Measurements from ENCODE around the gene TMPRSS3.

TMPRSS3 gene

DNA sequence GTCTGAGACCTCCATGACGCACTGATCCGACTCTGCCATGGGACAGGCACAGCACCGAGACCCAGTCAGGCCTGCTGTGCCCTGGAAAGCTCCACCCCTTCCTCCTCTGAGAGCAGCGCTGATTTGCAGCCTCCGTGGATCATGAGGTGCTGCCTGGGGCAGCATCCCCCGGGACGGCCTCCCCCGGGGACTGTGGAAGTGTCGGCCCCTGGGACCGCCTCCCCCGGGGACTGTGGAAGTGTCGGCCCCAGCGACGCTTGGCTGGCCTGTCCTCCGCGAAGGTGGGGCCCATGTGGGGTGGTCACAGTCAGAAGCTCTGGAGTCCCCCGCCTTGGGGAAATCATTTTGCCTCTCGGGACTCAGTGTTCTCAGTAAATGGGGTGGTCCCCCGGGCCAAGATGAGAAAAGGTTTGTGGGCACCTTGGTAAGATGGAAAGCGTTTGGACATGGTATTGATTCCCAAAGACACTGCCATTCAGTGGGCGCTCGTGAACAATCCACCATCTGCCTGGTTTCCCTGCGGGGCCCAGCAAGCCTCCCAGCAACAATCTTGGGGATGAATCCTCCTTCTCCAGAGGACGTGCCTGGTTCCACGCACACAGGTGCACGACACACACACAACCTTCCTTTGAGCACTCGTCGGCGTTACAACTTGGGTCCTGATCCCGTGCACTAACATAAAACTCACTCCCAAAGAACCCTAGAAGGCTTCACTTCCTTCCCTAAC lies 48.1 kb downstream of the TMPRSS3 start:
- no peak for DNase-seq

DNA sequence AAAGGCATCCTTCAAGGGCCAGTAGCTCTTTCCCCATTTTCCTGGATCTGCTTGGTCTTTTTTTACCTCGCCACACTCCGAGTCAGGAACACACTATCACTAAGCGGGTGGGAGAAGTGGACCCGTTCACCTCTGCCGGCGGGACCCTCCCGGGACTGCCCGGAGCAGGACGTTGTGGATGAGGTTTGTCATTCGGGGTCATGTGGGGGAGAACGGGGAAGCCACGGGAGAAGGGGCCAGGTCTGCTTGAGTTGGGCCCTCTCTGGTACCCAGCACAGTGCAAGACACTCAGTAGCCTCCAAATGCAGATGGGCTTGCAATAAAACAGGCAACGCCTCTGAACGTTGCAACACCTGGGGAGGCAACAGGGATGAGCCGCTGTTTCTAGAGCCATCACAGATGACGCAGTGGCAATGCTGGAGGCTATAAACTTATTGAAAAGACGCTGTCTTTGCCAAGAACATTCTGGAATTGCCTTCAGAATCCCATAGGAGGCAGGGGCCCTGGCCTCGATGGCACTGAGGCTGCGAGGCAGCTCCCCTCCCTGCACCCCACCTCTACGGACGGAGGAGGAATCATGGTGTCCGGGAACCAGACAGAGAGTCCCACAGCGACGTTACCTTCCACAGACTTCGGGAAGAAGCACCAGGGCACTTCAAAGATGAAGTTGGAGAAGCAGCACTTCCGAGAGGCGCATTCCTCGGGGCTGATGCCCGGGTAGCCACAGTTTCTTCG lies 48.8 kb downstream of the TMPRSS3 start:
- DNase-seq, result no peak

DNA sequence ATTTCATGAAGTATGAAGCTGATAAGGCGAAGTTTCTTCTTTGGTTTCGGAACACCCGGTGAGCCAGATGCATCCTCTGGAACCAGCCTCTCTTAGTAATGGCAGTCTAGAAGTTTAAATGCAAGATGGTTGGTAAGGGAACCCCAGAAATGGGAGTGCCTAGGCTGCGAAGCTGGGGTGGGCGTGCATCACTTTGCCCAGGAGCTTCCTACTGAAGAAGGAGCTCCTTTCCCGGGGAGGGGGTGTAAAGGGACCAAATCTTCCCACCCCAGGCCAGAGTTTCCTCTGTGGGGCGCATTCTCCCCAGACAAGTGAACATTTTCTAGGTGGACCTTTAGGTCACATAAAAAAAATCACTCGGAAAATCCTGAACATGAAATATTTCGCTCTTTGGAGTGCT lies 49.4 kb downstream of the TMPRSS3 start:
- no peak for DNase-seq

DNA sequence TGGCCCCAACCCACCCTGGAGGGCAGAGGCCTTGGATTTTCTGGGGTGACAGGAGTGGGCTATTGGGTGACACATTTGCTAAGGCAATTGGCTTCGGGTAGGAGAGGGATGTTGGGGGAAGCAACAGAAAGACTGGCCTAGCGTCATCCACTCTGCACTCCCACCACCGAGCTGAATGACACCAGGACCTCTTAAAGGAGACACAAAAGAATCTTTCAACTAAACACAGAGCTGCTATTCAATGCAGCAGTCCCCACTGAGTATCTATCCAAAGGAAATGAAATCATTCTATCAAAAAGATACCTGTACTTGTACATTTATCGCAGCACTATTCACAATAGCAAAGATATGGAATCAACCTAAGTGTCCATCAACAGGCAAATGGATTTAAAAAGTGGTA lies 51.2 kb downstream of the TMPRSS3 start:
- DNase-seq, result no peak

DNA sequence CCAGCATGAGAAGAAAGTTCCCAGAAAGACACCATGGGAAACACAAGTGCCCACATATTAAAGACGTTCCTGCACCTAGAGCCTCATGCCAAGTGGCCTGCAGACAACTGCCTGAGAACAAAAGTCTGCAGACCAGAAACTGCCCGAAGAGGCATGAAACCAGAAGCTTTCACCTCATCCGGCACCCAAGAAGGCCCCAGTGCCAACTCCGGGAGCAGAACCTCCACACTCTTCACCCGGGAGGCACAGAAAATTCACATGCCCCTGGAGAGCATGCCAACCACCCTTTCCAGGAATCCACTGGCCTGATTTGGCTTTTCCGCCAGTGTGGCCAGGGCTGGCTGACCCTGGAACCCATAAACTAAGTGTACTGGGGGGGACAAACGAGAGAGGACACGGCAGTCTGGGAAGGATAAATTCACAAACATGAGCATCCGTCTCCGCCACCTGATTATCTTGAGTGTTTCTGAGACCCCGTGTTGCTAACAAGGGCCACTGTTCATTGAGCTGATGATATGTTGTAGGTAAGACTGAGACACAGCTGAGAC lies 51.8 kb downstream of the TMPRSS3 start:
- no peak for DNase-seq

DNA sequence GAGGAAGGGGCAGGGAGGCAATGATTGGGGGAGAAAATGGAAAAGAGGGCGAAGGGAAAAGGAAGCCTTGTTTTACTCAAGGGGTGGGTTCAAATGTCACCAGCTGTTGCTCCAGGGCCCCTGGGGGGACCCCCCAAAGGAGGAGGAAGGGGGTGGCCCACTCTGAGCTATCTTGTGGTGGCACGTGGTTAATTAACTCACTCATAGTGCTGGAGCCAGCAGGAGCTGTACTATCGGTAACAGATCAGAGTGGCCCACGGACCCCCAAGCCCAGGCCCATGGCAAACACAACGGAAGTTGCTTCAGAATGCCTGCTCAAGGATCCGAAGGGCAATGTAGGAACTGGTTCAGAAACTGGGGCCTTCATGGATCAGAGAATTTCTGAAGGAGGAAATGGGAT lies 52.3 kb downstream of the TMPRSS3 start:
- DNase-seq, result no peak

DNA sequence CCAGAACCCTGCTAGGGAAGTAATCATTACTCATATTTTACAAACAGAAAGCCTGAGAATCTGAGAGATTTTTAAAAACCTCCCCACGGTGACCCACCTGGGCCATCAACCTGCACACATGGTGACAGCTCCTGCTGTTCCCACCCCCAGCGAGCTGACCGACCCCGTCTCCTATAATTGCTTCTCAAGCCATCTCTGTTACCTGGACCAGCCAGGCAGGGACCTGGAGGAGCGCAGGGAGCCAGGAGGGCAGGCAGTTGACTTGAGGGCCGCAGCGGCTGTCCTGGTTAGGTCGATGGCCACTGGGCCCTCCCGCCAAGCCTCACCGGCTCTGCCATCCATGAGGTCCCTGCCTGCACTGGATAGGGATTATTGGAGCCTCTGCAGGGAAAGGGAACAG lies 52.8 kb downstream of the TMPRSS3 start:
- no peak for DNase-seq

DNA sequence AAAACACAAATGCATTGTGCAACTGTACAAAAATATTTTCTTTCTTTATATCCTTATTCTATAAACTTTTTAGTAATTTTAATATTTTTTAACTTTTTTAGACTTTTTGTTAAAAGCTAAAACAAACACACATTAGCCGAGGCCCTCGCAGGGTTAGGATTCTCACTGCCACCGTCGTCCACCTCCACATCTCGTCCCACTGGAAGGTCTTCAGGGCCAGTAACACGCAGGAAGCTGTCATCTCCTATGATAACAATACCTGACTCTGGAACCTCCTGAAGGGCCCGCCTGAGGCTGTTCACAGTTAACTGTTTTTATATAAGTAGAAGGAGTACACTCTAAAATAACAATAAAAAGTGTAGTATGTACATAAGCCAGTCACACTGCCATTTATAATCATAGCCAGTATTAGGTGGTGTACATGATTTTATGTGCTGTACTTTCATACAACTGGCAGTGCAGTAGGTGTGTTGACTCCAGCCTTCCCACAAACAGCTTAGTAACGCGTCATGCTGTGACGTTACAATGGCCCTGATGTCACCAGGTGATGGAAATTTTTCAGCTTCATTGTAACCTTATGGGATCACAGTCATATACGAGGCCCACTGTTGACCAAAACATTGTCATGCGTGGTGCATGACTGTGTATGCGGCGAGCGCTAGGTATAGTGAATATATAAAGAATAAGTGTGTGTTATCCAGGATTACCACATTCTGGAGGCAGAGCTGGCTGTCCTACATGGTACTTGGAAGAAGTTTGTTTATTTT lies 53.9 kb downstream of the TMPRSS3 start:
- DNase-seq, result no peak

DNA sequence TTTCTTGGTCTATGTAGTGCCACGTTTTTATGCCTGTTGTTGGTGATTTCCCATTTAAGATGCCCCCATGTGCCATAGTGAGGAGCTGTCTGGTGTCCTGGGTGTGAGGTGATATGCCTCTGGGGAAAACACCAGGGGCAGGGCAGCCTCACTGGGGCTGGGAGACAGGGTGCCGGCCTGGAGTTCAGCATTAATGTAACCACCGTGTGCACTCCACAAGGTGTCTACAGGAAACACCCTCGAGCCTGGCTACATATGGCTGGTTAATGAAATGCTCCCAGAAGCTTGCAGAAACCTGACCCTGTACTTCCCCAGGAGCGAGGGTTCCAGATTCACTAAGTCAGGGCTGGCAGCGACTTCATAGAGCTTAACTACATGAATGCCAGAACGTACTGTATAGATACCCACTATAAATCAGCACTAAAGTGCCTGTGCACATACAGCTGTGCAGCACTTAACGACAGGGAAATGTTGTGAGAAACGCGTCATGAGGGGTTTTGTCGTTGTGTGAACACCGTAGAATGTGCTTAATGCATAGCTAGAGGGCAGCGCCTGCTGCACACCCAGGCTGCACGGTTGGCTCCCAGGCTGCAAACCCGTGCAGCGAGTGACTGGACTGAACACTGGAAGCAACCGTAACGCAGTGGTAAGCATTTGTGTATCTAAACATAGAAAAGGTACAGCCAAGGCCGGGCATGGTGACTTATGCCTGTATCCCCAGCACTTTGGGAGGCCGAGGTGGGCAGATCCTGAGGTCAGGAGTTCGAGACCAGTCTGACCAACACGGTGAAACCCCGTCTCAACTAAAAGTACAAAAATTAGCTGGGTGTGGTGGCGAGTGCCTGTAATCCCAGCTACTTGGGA lies 55.4 kb downstream of the TMPRSS3 start:
- DNase-seq, result no peak

DNA sequence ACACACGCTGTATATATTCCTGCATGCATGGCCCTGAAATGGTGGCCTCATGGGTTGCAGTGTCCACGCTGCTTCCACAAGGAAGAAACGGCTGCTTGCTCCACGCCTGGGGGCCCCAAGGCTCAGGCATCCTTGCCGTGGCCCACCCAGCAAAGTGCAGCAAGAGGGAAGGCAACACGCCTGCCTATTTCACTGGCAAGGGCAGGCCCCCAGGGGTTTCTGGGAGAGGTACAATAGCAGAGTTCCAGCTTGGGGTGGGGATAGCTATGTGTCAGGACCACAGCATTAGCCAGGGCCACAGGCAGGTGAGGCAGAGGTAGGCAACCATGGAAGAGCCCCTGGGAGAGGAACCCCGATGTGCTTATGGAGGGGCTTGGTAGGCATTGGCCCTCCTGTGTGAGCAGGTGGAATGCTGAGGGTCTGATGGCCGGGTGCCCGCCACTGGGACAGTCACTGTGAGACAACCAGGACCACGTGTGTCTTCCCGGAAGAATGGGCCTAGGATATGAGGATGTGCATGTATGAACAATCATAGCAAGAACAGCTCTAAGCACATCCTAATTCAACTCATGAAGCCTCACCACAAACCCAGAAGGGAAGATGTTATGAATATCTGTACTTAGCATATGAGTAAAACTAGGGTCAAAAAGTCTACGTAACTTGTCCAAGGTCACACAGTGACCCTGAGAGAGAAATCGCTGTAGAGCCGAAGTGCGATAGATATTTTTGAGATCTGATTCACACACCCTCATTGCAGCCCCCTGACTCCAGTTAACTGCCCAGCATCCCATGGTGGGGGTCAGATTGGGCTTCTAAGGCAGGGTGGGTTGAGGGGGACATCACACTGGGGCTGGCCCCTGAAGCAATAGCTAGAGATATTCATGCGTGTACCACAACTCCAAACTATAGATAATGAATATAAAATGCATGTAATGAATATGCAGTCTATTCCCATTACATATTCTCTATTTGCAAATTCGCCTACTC lies 56.8 kb downstream of the TMPRSS3 start:
- no peak for DNase-seq

DNA sequence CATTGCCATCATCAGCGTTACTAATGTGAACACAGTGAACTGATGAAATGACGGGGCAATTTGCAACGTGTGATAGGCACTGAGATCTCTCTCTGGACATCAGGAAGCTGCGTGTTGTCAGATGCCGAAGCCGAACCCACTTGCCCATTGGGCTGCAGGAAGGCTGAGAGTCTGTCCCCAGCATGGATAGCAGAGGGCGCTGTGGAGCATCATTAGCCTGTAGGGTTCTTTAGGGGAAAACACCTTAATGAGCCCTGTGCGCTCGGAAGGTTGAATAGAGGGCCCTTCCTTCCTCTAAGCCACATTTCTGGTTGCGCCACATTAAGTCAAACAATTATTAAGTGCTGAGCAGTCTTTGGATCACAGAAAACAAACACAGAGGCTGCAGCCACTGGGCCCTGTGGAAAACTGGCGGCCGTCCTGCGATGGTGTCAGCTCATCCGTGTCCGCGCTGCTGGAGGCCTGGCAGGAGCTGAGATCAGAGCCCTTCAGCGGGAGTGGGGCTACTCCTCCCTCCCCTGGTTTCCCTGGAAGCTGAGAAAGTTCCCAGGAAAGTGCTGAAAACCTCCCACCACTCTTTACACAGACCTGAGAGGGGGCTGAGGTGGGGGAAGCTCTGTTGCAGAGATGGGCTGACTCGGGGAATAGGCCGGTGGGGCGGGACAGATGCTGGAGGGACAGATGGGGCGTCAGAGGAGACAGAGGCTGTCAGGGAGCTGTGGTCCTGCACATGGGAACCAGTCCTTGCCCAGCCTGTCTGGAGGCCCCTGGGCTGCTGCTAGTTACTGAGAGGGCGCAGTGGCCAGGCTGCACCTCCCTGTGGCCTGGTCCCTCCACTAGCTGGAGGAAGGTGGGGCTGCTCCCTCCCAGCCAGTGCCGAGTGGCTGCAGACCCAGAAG lies 57.8 kb downstream of the TMPRSS3 start:
- peak; percentile 64 to 82 (median 74) for DNase-seq

DNA sequence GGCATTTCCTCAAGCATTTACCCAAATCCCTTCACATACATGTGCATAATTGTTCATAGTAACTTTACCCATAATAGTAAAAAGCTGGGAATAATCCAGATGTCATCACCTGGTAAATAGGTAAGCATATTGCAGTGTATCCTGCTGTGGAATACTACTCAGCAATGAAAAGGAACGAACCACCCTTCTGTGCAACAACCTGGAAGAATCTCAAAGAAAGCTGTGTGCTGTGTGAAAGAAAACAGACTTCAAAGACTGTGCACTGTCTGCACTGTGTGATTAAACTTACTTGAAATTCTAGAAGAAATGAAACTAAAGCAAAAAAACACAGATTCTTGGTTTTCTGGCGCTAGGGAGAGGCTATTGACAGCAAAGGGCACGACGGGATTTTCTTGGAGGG lies 58.6 kb downstream of the TMPRSS3 start:
- no peak for DNase-seq

DNA sequence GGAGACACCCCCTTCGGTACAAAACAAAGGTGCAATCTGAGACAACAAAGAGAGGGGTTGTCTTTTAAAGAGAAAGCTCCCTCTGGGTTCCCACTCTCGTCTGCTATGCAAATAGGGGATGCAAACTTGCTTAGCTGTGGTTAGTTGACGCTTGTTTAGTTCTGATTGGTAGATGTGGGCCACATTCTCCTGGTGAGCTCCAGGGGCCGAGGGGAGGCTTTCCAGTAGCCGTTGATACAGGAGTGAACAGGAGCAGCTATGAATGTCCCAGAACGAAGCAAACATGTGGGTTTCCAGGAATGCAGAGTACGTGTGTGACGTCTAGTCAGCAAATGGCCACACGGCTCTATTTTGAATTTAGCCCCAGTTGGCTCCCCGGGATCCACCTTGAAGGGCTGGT lies 59.8 kb downstream of the TMPRSS3 start:
- DNase-seq, result no peak

DNA sequence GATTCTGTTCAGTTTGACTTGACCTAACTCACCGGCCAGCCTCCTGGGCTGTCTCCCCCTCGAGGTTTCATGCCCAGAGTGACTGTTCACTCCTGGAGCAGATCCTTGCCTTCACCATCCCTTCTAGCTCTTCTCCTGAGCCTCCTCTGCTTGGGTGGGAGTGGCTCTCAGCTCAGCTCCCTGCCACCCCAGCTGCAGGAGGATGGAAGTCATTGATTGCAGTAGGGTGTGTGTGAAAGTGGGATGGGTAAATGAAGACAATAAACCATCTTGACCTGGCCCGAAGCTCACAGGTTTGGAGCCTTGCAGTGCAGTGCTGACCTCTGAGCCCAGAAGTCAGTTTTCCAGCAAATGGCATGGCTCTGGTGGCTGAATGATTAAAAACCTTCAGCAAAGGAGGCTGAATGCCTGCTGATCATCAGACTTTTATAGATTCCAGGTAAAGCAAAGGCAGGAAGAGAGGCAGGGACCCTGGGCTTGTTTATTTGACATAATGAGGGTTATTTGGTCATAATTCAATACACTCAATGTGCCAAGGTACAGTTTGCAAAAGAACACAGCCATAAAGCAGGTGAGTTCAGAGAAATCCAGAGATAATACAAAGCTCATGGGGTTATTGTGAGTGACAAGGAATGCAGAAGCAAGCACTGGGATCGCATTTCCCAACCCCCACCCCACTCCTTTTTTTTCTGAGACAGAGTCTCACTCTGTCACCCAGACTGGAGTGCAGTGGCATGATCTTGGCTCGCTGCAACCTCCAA lies 63.1 kb downstream of the TMPRSS3 start:
- DNase-seq, result no peak

DNA sequence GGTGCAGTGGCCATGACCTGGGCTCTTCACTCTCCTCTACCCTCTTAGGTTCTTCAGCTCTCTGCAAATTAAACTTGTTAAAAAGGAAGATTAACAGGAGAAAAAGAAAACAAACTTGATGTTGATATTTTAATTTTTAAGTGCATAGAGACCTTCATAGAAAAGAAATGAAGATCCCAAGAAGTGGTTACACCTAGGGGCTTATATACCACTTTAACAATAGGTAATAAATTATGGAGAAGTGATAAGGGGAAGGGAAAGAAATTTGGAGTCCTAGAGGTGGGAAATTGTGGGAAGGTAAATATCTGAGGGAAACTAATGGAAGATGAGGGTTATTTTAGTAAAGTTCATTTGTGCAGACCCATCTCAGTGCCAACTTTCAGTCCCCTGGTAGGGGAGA lies 64.2 kb downstream of the TMPRSS3 start:
- DNase-seq, result no peak

DNA sequence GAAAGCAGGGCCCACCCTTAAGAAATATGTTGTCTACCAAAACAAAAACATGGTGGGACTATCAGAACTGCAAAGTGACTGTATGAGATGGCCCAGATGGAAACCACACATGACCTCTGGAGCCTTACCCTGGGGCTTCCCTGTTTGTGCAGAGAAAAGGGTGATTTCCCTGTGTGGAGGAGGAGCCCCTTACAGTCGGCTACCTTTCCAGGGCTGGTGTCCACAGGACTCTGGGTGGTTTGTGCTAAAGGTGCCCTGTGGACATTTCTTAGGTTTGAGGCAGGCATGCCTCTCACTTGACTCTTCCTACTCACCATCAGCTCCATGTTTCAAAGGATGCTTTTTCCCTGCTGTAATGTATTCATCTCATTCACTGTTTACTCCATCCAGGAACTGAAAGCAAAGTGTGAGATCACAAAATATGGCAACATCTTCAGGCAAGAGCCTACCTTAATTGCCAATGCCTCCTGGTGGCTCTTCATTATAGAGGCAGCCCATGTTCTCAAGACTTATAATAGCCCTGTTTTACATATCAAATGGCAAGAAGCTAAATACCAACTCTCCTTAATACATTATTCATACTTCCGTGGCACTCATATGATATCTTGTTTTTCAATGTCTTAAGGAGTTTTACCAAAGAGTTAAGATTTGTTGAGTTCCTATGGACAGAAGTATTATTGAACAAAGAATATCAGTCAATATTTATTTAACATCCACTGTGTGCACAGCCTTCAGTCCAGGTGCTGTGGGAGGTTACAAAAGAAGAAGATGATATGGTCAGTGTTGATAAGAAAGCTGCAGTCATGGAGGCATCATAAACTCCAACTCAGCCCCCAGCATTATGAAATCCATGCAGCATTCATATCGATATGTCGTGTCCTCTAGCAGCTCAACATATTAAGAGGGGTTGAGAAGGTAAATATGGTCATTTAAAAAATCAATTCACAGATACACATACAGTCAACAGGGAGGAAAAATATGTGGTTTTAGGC lies 65.2 kb downstream of the TMPRSS3 start:
- no peak for DNase-seq

DNA sequence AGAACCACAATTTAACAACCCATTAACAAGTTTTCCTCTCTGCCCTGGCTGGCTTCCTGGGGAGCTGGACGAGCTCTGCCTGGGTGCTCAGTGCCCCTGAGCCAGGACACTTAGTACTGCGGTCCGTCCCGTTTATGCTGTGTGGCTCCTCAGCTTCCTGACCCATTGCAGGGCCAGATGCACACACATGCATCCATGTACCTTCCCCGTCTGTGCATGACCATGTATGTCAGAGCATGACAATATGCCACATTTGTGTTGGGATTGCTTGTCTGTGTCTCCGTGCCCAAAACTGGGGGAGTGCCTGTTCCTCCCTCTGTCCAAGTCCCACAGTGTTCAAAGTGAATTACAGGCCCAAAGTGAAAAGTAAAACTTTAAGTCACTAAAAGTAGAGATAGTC lies 71.0 kb downstream of the TMPRSS3 start:
- DNase-seq, result no peak
